Measurements from ENCODE around the gene DNAH1.

DNA sequence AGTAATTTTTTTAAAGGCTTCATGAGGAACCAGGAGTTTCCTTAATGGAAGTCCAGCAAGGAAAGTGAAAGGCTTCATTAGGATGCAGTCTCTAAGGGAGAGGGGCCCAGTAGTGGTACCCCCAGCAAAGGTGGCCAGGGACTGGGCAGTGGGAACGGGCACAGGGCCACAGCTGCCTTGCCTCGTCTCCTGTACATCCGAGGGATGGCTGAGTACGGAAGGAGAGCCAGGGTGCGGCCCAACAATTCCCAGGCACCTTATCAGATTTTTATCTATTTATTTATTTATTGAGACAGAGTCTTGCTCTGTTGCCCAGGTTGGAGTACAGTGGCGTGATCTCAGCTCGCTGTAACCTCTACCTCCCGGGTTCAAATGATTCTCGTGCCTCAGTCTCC, 114.3 kb downstream of the DNAH1 start:
- TF ChIP-seq POLR2AphosphoS5 (IDR thresholded peaks at IDR 0.05) (no peak), POLR2A (IDR thresholded peaks at IDR 0.05) (no peak), EP300 (IDR thresholded peaks at IDR 0.05) (no peak)
- TF ChIP-seq, protein P1, sequence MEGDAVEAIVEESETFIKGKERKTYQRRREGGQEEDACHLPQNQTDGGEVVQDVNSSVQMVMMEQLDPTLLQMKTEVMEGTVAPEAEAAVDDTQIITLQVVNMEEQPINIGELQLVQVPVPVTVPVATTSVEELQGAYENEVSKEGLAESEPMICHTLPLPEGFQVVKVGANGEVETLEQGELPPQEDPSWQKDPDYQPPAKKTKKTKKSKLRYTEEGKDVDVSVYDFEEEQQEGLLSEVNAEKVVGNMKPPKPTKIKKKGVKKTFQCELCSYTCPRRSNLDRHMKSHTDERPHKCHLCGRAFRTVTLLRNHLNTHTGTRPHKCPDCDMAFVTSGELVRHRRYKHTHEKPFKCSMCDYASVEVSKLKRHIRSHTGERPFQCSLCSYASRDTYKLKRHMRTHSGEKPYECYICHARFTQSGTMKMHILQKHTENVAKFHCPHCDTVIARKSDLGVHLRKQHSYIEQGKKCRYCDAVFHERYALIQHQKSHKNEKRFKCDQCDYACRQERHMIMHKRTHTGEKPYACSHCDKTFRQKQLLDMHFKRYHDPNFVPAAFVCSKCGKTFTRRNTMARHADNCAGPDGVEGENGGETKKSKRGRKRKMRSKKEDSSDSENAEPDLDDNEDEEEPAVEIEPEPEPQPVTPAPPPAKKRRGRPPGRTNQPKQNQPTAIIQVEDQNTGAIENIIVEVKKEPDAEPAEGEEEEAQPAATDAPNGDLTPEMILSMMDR (IDR thresholded peaks at IDR 0.05): no peak

Measured in gastroesophageal sphincter (tissue), 3 donors.